SK-N-SH (cell line): ENCODE measurements around the gene PLXND1. TPM values are rescaled to one million over a fixed set of nuclear protein-coding genes. Genes with fewer than 3 reads are reported as not detected.

ENCODE experiments used
- CTCF ChIA-PET: fragments of 300-600, 350-600 bp; formaldehyde crosslinking; extraction: SDS; loops from one replicate; lab custom pipeline; 2021; lab: Yijun Ruan, JAX
- POLR2A ChIA-PET: fragments of 350-600 bp; sonication (Branson Sonifier 250); formaldehyde crosslinking; extraction: SDS; loops from one replicate; lab custom pipeline; 2020; ENCODE audit warnings: antibody characterized with exemption, inconsistent platforms; lab: Yijun Ruan, JAX
- DNase-seq: peaks from one replicate; pipeline ENCODE4 v3.0.0; 2012
- H2AFZ ChIP-seq: fragments of 200-600 bp; sonication (generic); 2 replicates; pipeline ENCODE4 v1.8.1; 2016; ENCODE audit warnings: antibody characterized with exemption, mild to moderate bottlenecking, low read depth
- H3F3A ChIP-seq: fragments of 200-600 bp; sonication (generic); replicated peaks from 2 replicates; pipeline ENCODE3; 2016; ENCODE audit warnings: antibody characterized with exemption, mild to moderate bottlenecking; ENCODE audit not compliant: insufficient read depth
- H3K27ac ChIP-seq, 2 experiments: fragments of 200-500 bp in 1 of 2; fragments of 200-600 bp in 1 of 2; sonication (Bioruptor generic) in 1 of 2; sonication (generic), shearing (Covaris generic) in 1 of 2; 2 replicates each; pipeline versions ENCODE4 v1.5.1 to v1.6.1; 2014 to 2016; ENCODE audit warnings: low read depth in 2 of 2, inconsistent platforms in 1 of 2, low read length in 1 of 2, mild to moderate bottlenecking in 1 of 2, mixed read lengths in 1 of 2
- H3K27me3 ChIP-seq: fragments of 200-600 bp; sonication (generic), shearing (Covaris generic); 2 replicates; pipeline ENCODE4 v1.6.1; 2016; ENCODE audit warnings: mixed run types; ENCODE audit not compliant: insufficient read depth
- H3K36me3 ChIP-seq, 2 experiments: fragments of 200-500 bp in 1 of 2; fragments of 200-600 bp in 1 of 2; sonication (Bioruptor generic) in 1 of 2; sonication (generic) in 1 of 2; replicated peaks in 1 of 2; 2 replicates each; pipeline versions ENCODE3 to v1.5.1; 2014 to 2016; ENCODE audit warnings: low read length in 1 of 2, mild to moderate bottlenecking in 1 of 2; ENCODE audit not compliant: insufficient read depth in 2 of 2, control insufficient read depth in 1 of 2
- H3K4me1 ChIP-seq, 2 experiments: fragments of 200-500 bp in 1 of 2; fragments of 200-600 bp in 1 of 2; sonication (Bioruptor generic) in 1 of 2; sonication (generic), shearing (Covaris generic) in 1 of 2; 2 replicates each; pipeline versions ENCODE4 v1.5.1 to v1.6.1; 2014 to 2016; ENCODE audit warnings: low read depth in 1 of 2, low read length in 1 of 2, mixed run types in 1 of 2; ENCODE audit not compliant: insufficient read depth in 2 of 2, control insufficient read depth in 1 of 2
- H3K4me2 ChIP-seq: fragments of 200-600 bp; sonication (generic), shearing (Covaris generic); 2 replicates; pipeline ENCODE4 v1.6.1; 2017; ENCODE audit warnings: mixed run types
- H3K4me3 ChIP-seq, 2 experiments: fragments of 200-500 bp in 1 of 2; fragments of 200-600 bp in 1 of 2; sonication (Bioruptor generic) in 1 of 2; sonication (generic), shearing (Covaris generic) in 1 of 2; 2 replicates each; pipeline versions ENCODE4 v1.5.1 to v1.8.1; 2014 to 2016; ENCODE audit warnings: low read depth in 2 of 2, inconsistent platforms in 1 of 2, low read length in 1 of 2, mild to moderate bottlenecking in 1 of 2, mixed read lengths in 1 of 2, moderate library complexity in 1 of 2
- H3K79me2 ChIP-seq: fragments of 200-600 bp; sonication (generic); 2 replicates; pipeline ENCODE4 v1.8.1; 2017; ENCODE audit warnings: mild to moderate bottlenecking; ENCODE audit not compliant: insufficient read depth
- H3K9ac ChIP-seq: fragments of 200-600 bp; sonication (generic); 2 replicates; pipeline ENCODE4 v1.6.1; 2017; ENCODE audit warnings: mixed run types
- H3K9me2 ChIP-seq: fragments of 200-600 bp; sonication (generic); 2 replicates; pipeline ENCODE4 v1.6.1; 2017; ENCODE audit warnings: mixed run types
- H3K9me3 ChIP-seq: fragments of 200-600 bp; sonication (generic); 2 replicates; pipeline ENCODE4 v1.6.1; 2017; ENCODE audit warnings: mixed run types, mild to moderate bottlenecking, moderate library complexity
- H4K20me1 ChIP-seq: fragments of 200-600 bp; sonication (generic); 2 replicates; pipeline ENCODE4 v1.6.1; 2017; ENCODE audit warnings: mild to moderate bottlenecking, mixed run types; ENCODE audit not compliant: insufficient read depth
- EZH2phosphoT487 ChIP-seq: fragments of 200-600 bp; sonication (generic); IDR thresholded peaks from 2 replicates; pipeline ENCODE4 v1.6.1; 2017; ENCODE audit warnings: low read depth, mixed run types, mild to moderate bottlenecking, antibody characterized with exemption, moderate library complexity, borderline replicate concordance
- FOXJ3 ChIP-seq: sonication (generic); formaldehyde crosslinking; IDR thresholded peaks from 2 replicates; pipeline ENCODE4 v1.5.1; 2020; ENCODE audit warnings: mild to moderate bottlenecking, missing genetic modification reagents
- GATA2 ChIP-seq: sonication (generic); formaldehyde crosslinking; IDR thresholded peaks from 2 replicates; pipeline ENCODE4 v1.5.0; 2020; ENCODE audit warnings: mild to moderate bottlenecking, missing genetic modification reagents
- JUND ChIP-seq: IDR thresholded peaks from 2 replicates; pipeline ENCODE4 v1.4.0; 2012
- MEF2A ChIP-seq: IDR thresholded peaks from 2 replicates; pipeline ENCODE4 v1.4.0; 2012; ENCODE audit warnings: low read depth, borderline replicate concordance
- MXI1 ChIP-seq: IDR thresholded peaks from 2 replicates; pipeline ENCODE4 v1.6.1; 2012; ENCODE audit warnings: mild to moderate bottlenecking, low read depth, low read length, improper control_type of control experiment
- POLR2AphosphoS5 ChIP-seq: IDR thresholded peaks from 2 replicates; pipeline ENCODE4 v1.6.1; 2012; ENCODE audit warnings: low read depth, low read length
- RAD21 ChIP-seq: IDR thresholded peaks from 2 replicates; pipeline ENCODE4 v1.6.1; 2012; ENCODE audit warnings: mild to moderate bottlenecking, low read length
- RFX5 ChIP-seq: IDR thresholded peaks from 2 replicates; pipeline ENCODE4 v1.6.1; 2012; ENCODE audit warnings: mild to moderate bottlenecking, improper control_type of control experiment, low read length
- SIN3A ChIP-seq: IDR thresholded peaks from 2 replicates; pipeline ENCODE4 v1.6.1; 2012; ENCODE audit warnings: low read depth, mild to moderate bottlenecking, low read length, moderate library complexity, borderline replicate concordance
- SMC3 ChIP-seq: IDR thresholded peaks from 2 replicates; pipeline ENCODE4 v1.6.1; 2012; ENCODE audit warnings: low read depth, low read length, improper control_type of control experiment
- YY1 ChIP-seq: IDR thresholded peaks from 2 replicates; pipeline ENCODE4 v1.4.0; 2012; ENCODE audit warnings: low read depth, mild to moderate bottlenecking
- WGBS: methylation state at CpG from one replicate; pipeline ENCODE4 v1.1.6; 2017; ENCODE audit warnings: low lambda C conversion rate; 5-methylcytosine and 5-hydroxymethylcytosine counted together
- polyA plus RNA-seq, 3 experiments: library from polyadenylated mRNA; depleted of rRNA; stranded (reverse); fragments of >200 nt; gene quantifications; 2 replicates each; pipeline ENCODE4 v1.2.3, GENCODE V29; 2012
- TF ChIP-seq, protein P1 (sequence below): fragments of 150-350 bp; IDR thresholded peaks from 2 replicates; pipeline ENCODE4 v1.6.1; 2016; ENCODE audit warnings: mild to moderate bottlenecking, low read depth, low read length
- TF ChIP-seq, protein P2 (sequence below): IDR thresholded peaks from 2 replicates; pipeline ENCODE4 v1.4.0; 2012; ENCODE audit warnings: low read depth, borderline replicate concordance
- TF ChIP-seq, protein P3 (sequence below): fragments of 150-350 bp; IDR thresholded peaks from 2 replicates; pipeline ENCODE4 v1.6.1; 2017; ENCODE audit warnings: antibody characterized with exemption, low read length, low read depth, borderline replicate concordance
- TF ChIP-seq, protein P4 (sequence below): IDR thresholded peaks from 2 replicates; pipeline ENCODE4 v1.6.1; 2012; ENCODE audit warnings: mild to moderate bottlenecking, low read depth, low read length, moderate library complexity

Gene PLXND1
- polyA plus RNA-seq, 1 of the 3 experiments (the other 2 are of a cell fraction): 53.5 TPM

DNA sequence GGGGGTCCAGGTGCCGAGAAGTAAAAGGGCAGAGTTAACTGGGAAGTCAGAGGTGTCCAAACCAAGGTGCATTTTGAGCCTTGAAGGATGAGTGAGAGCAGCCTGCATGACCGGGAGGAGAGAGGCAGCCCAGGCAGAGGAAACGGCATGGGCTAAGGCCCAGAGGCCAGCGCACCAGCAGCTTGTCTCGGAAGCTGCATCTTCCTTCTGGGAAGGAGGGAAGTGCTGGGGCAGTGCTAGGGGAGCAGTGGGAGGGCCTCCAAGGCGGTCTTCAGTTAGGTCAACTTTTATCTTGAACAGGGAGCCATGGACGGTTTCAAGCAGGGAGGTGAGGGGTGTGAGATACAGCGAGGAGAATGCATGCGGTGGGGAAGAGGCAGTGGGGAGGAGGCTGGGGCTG lies 62.5 kb downstream of the PLXND1 start:
- no peaks in the 10 kb centered on the region for H4K20me1 ChIP-seq
- H3K9me3 ChIP-seq: no peaks in the 10 kb centered on the region
- no peaks in the 10 kb centered on the region for H3K36me3 ChIP-seq
- H3K4me1 ChIP-seq: no peaks in the 10 kb centered on the region
- H3K9ac ChIP-seq: no peak overlapping the region
- H3F3A ChIP-seq: no peaks in the 10 kb centered on the region
- ChIA-PET POLR2A (interaction anchor here (0.5 kb wide), 1 partner anchor 23 kb away, joined by 3 read pairs; no protein-coding TSS in a partner anchor), CTCF (interaction anchor here (1.8 kb wide), 1 partner anchor 54 kb away, joined by 5 read pairs; no protein-coding TSS in a partner anchor)
- no peaks in the 10 kb centered on the region for H3K79me2 ChIP-seq
- H3K27ac ChIP-seq: no peak overlapping the region
- no peak overlapping the region for H3K4me2 ChIP-seq
- H3K27me3 ChIP-seq: no peaks in the 10 kb centered on the region
- H3K9me2 ChIP-seq: no peaks in the 10 kb centered on the region
- WGBS: 94% methylated on average over 7 of the region's 9 CpGs
- no peak overlapping the region for H2AFZ ChIP-seq
- DNase-seq: no peak
- no peak overlapping the region for H3K4me3 ChIP-seq
- TF ChIP-seq FOXJ3 (CRISPR knock-in tag) (no peak), SMC3 (no peak), POLR2AphosphoS5 (no peak), YY1 (no peak), RAD21 (no peak), EZH2phosphoT487 (no peak), JUND (no peak), GATA2 (no peak), RFX5 (no peak), MXI1 (no peak), SIN3A (no peak), MEF2A (no peak)
- TF ChIP-seq, protein P1, sequence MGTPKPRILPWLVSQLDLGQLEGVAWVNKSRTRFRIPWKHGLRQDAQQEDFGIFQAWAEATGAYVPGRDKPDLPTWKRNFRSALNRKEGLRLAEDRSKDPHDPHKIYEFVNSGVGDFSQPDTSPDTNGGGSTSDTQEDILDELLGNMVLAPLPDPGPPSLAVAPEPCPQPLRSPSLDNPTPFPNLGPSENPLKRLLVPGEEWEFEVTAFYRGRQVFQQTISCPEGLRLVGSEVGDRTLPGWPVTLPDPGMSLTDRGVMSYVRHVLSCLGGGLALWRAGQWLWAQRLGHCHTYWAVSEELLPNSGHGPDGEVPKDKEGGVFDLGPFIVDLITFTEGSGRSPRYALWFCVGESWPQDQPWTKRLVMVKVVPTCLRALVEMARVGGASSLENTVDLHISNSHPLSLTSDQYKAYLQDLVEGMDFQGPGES: no peak
- TF ChIP-seq, protein P2, sequence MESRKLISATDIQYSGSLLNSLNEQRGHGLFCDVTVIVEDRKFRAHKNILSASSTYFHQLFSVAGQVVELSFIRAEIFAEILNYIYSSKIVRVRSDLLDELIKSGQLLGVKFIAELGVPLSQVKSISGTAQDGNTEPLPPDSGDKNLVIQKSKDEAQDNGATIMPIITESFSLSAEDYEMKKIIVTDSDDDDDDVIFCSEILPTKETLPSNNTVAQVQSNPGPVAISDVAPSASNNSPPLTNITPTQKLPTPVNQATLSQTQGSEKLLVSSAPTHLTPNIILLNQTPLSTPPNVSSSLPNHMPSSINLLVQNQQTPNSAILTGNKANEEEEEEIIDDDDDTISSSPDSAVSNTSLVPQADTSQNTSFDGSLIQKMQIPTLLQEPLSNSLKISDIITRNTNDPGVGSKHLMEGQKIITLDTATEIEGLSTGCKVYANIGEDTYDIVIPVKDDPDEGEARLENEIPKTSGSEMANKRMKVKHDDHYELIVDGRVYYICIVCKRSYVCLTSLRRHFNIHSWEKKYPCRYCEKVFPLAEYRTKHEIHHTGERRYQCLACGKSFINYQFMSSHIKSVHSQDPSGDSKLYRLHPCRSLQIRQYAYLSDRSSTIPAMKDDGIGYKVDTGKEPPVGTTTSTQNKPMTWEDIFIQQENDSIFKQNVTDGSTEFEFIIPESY: no peak
- TF ChIP-seq, protein P3, sequence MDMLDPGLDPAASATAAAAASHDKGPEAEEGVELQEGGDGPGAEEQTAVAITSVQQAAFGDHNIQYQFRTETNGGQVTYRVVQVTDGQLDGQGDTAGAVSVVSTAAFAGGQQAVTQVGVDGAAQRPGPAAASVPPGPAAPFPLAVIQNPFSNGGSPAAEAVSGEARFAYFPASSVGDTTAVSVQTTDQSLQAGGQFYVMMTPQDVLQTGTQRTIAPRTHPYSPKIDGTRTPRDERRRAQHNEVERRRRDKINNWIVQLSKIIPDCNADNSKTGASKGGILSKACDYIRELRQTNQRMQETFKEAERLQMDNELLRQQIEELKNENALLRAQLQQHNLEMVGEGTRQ: no peak
- TF ChIP-seq, protein P4, sequence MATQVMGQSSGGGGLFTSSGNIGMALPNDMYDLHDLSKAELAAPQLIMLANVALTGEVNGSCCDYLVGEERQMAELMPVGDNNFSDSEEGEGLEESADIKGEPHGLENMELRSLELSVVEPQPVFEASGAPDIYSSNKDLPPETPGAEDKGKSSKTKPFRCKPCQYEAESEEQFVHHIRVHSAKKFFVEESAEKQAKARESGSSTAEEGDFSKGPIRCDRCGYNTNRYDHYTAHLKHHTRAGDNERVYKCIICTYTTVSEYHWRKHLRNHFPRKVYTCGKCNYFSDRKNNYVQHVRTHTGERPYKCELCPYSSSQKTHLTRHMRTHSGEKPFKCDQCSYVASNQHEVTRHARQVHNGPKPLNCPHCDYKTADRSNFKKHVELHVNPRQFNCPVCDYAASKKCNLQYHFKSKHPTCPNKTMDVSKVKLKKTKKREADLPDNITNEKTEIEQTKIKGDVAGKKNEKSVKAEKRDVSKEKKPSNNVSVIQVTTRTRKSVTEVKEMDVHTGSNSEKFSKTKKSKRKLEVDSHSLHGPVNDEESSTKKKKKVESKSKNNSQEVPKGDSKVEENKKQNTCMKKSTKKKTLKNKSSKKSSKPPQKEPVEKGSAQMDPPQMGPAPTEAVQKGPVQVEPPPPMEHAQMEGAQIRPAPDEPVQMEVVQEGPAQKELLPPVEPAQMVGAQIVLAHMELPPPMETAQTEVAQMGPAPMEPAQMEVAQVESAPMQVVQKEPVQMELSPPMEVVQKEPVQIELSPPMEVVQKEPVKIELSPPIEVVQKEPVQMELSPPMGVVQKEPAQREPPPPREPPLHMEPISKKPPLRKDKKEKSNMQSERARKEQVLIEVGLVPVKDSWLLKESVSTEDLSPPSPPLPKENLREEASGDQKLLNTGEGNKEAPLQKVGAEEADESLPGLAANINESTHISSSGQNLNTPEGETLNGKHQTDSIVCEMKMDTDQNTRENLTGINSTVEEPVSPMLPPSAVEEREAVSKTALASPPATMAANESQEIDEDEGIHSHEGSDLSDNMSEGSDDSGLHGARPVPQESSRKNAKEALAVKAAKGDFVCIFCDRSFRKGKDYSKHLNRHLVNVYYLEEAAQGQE: no peak
